ENCODE measurements around the gene NCR2. TPM values are rescaled to one million over a fixed set of nuclear protein-coding genes. Genes with fewer than 3 reads are reported as not detected.

The NCR2 gene
- total RNA-seq, 2 donors from 2014 or later = 1.0 TPM; not detected in 1

- Mint-ChIP-seq H3K4me1 (ENCODE audit: low read depth in 2 of 2) (peaks cover 46 to 48% of the 10 kb centered on the region in 2 donors), H3K9me3 (no peaks in the 10 kb centered on the region), H3K27me3 (no peaks in the 10 kb centered on the region), H3K27ac (peak overlapping the region in 1 of 2 donors; percentile 98), H3K36me3 (no peaks in the 10 kb centered on the region), H3K4me3 (no peak overlapping the region)
- ATAC-seq (no peak), DNase-seq (ENCODE audit: low spot score) (no peak)
Observed at GRCh38 chr6:41336824-41337223, 1.4 kb downstream of the NCR2 start.

DNA sequence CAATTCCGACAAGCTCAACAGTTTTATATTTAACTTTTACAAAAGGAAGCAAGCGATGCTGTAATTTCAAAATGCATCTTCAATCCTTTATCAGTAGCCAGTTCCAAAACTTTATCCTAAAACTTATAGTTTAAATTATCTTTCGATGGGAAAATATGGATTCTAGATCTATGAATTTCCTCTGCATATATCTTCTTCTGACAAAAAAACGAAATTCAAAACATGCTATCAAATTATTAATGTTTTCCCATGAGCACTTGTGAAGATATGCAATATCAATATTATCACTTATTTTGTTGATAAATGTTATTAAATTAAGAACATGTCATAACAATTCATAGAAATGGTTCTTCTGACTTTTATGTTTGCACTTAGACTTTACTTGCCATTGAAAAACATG lies 2.3 kb downstream of the NCR2 start:
- no peaks in the 10 kb centered on the region for H3K9me3 Mint-ChIP-seq
- no peaks in the 10 kb centered on the region for H3K36me3 Mint-ChIP-seq
- H3K27ac Mint-ChIP-seq = no peak overlapping the region
- H3K27me3 Mint-ChIP-seq = no peaks in the 10 kb centered on the region
- no peak overlapping the region for H3K4me3 Mint-ChIP-seq
- ATAC-seq (no peak), DNase-seq (ENCODE audit: low spot score) (no peak)
- H3K4me1 Mint-ChIP-seq (ENCODE audit: low read depth in 2 of 2) = peaks cover 37 to 44% of the 10 kb centered on the region in 2 donors

DNA sequence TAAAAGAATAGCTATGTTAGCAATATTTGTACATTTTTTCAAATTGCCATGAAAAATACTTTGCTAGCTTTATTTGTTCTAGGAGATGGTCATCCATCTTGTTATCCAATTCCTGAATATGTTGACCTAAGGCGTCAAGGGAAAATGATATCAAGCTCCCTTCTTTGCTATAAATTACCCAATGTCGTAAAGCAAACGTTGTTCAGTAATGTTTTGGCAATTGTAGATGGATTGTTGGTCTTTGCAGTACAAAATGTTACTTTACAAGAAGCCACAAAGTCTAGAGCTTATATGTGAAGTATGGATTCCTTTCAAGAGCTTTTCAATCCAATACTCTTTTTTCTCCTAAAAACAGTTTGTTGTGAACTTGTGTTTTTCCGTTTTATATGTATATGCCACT lies 3.3 kb downstream of the NCR2 start:
- Mint-ChIP-seq H3K4me1 (ENCODE audit: low read depth in 2 of 2) (peaks cover 28 to 40% of the 10 kb centered on the region in 2 donors), H3K27ac (no peak overlapping the region), H3K27me3 (no peaks in the 10 kb centered on the region), H3K36me3 (no peaks in the 10 kb centered on the region), H3K4me3 (no peak overlapping the region), H3K9me3 (no peaks in the 10 kb centered on the region)
- DNase-seq (ENCODE audit: low spot score) = no peak
- no peak for ATAC-seq

GRCh38 chr6:41341580-41341979 lies 6.2 kb downstream of the NCR2 start:
- H3K36me3 Mint-ChIP-seq = no peaks in the 10 kb centered on the region
- no peaks in the 10 kb centered on the region for H3K27me3 Mint-ChIP-seq
- peak overlapping the region in 1 of 2 donors; percentile 87 for H3K27ac Mint-ChIP-seq
- peaks cover 29 to 45% of the 10 kb centered on the region in 2 donors for H3K4me1 Mint-ChIP-seq (ENCODE audit: low read depth in 2 of 2)
- H3K4me3 Mint-ChIP-seq = no peak overlapping the region
- ATAC-seq (no peak), DNase-seq (ENCODE audit: low spot score) (no peak)
- peaks cover 3% of the 10 kb centered on the region for H3K9me3 Mint-ChIP-seq

DNA sequence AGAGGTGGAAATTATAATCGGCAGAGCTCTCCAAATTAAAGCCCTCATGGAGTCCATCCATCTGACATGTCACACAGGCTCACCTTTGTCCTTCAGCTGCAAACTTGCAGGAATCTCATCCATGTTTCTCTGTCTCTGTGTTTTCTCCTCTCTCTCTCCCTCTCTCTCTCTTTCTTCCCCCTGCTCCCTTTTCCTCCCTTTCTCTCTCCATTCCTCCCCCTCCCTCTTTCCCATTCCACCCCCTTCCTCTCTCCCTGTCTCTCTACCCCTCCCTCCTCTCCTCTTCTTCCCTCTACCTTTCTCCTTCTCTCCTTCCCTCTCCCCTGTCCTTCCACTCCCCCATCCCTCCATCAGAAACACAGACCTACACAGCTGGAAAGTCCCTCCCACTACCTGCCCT lies 6.8 kb downstream of the NCR2 start:
- ATAC-seq (no peak), DNase-seq (ENCODE audit: low spot score) (no peak)
- no peak overlapping the region for H3K4me3 Mint-ChIP-seq
- H3K27me3 Mint-ChIP-seq = no peaks in the 10 kb centered on the region
- H3K36me3 Mint-ChIP-seq = no peaks in the 10 kb centered on the region
- H3K9me3 Mint-ChIP-seq = peaks cover 3% of the 10 kb centered on the region
- peak overlapping the region; percentile 87 to 96 for H3K27ac Mint-ChIP-seq
- H3K4me1 Mint-ChIP-seq (ENCODE audit: low read depth in 2 of 2) = peaks cover 32 to 47% of the 10 kb centered on the region in 2 donors

DNA sequence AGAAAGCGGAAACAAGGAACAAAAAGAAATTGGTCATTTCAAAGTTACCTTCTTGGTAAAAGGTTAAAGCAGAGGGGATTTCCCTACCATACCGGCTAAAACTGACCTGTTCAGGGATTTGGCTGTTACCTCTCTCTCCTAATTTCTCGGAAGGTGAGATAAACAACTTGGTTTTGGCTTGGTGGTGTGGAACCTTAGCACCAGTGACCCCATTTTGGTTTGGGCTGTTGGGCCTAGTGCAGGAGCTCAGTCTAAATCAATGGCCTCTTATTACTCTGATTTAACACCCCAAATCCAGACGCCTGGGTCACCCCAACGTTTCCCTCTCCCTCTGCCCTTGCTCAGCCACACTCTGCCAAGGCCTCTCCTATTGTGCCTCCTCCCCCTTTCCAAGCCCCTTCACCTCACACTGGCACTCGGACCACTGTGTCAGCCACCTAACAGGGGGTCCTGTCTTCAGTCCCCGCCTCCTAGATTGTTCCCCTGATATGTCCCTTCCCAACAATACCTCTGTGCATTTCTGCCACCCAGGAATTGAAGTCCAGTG lies 8.3 kb downstream of the NCR2 start:
- Mint-ChIP-seq H3K4me1 (ENCODE audit: low read depth in 2 of 2) (peaks cover 36 to 57% of the 10 kb centered on the region in 2 donors), H3K36me3 (peaks cover 4% of the 10 kb centered on the region), H3K9me3 (peaks cover 5% of the 10 kb centered on the region), H3K4me3 (no peak overlapping the region), H3K27me3 (no peaks in the 10 kb centered on the region), H3K27ac (peak overlapping the region; percentile 96)
- ATAC-seq = no peak
- no peak for DNase-seq (ENCODE audit: low spot score)

GRCh38 chr6:41344876-41345275 lies 9.5 kb downstream of the NCR2 start:
- Mint-ChIP-seq H3K4me1 (ENCODE audit: low read depth in 2 of 2) (peaks cover 39 to 67% of the 10 kb centered on the region in 2 donors), H3K27ac (peak overlapping the region; percentile 96), H3K27me3 (no peaks in the 10 kb centered on the region), H3K9me3 (peaks cover 6% of the 10 kb centered on the region), H3K4me3 (peak overlapping the region; percentile 85), H3K36me3 (peaks cover 5% of the 10 kb centered on the region)
- DNase-seq (ENCODE audit: low spot score) = no peak
- ATAC-seq = peak; percentile 83 to 97

DNA sequence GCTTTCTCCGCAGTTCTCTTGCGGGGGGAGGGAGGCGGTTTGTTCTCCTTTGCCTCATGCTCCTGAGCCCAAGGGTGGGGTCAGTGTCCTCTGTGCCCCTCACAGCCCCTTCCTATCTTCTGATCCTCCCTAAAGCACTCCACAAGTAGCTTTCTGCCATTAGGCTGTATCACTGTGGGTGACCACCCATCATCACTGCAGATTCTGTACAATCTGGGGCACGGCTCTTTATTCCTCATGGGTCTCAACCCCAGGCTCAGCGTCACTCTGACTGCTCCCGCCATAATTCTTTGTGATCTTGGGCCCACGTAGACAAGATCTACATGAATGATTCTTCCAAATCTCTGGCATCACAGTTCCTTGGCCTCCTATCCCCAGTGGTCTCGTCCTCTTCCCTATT lies 10.5 kb downstream of the NCR2 start:
- H3K4me1 Mint-ChIP-seq (ENCODE audit: low read depth in 2 of 2) = peaks cover 43 to 73% of the 10 kb centered on the region in 2 donors
- peaks cover 6% of the 10 kb centered on the region for H3K9me3 Mint-ChIP-seq
- ATAC-seq (no peak), DNase-seq (ENCODE audit: low spot score) (no peak)
- peak overlapping the region; percentile 96 for H3K27ac Mint-ChIP-seq
- H3K27me3 Mint-ChIP-seq = no peaks in the 10 kb centered on the region
- H3K4me3 Mint-ChIP-seq = peak overlapping the region; percentile 85
- peaks cover 5% of the 10 kb centered on the region for H3K36me3 Mint-ChIP-seq

GRCh38 chr6:41346441-41346840 lies 11.0 kb downstream of the NCR2 start:
- H3K27ac Mint-ChIP-seq = peak overlapping the region; percentile 96

DNA sequence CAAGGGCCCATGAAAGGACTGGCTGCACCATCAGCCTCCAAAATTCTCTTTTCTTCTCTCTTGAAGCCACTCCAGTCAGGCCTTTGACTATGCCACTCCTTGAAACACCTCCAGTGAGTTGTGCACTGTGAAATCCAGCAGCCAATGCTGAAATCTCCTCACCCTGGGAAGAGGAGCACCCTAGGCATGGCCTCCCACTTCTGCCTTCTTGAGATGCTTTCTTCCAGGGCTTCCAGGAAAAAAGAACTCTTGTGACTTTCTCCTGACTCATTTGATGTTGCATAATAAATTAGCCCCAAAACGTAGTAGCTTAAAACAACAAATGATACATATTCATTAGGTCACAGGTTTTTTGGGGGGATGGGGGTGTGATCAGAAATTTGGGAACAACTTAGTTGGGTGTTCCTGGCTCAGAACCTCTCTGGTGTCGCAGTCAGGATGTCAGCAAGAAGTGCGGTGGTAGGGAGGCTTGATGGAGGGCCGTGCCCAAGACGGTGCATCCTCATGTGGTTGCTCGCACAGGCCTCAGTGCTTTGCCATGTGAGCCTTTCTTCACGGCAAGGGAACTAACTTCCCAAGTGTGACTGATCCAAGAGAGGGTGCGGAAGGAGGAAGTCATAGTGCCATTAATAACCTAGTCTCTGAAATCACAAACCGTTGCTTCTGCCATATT lies 12.1 kb downstream of the NCR2 start:
- Mint-ChIP-seq H3K4me1 (ENCODE audit: low read depth in 2 of 2) (peaks cover 43 to 65% of the 10 kb centered on the region in 2 donors), H3K27me3 (no peaks in the 10 kb centered on the region), H3K4me3 (no peak overlapping the region), H3K27ac (peak overlapping the region; percentile 96), H3K9me3 (peaks cover 6% of the 10 kb centered on the region), H3K36me3 (peaks cover 5% of the 10 kb centered on the region)
- ATAC-seq (no peak), DNase-seq (ENCODE audit: low spot score) (no peak)

More at GRCh38 chr6:41346441-41346840, 11.0 kb downstream of the NCR2 start:
- H3K4me1 Mint-ChIP-seq (ENCODE audit: low read depth in 2 of 2) = peaks cover 43 to 73% of the 10 kb centered on the region in 2 donors
- H3K9me3 Mint-ChIP-seq = peaks cover 6% of the 10 kb centered on the region
- H3K36me3 Mint-ChIP-seq = peaks cover 5% of the 10 kb centered on the region
- ATAC-seq (no peak), DNase-seq (ENCODE audit: low spot score) (no peak)
- H3K4me3 Mint-ChIP-seq = no peak overlapping the region
- H3K27me3 Mint-ChIP-seq = no peaks in the 10 kb centered on the region

DNA sequence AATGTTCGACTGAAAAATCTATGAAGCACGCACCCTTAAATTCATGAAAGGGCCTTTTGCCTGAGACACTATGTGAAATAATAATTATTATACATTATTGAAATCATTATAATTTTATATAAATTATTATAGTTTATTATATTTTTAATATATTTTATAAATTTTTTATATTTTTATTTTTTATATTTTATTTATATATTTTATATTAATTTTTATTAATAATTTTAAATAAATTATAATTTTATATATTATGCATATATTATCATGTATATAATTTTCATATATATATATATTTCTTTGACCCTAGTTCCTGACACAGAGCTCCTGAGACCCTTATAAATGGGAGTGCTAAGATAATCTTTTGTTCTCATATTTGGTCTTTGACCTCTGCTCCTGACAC lies 13.5 kb downstream of the NCR2 start:
- no peaks in the 10 kb centered on the region for H3K27me3 Mint-ChIP-seq

GRCh38 chr6:41352396-41352795 lies 17.0 kb downstream of the NCR2 start:
- ATAC-seq (no peak), DNase-seq (ENCODE audit: low spot score) (no peak)
- H3K36me3 Mint-ChIP-seq = peaks cover 5% of the 10 kb centered on the region
- peaks cover 10 to 31% of the 10 kb centered on the region in 2 donors for H3K4me1 Mint-ChIP-seq (ENCODE audit: low read depth in 2 of 2)
- no peaks in the 10 kb centered on the region for H3K27me3 Mint-ChIP-seq
- H3K4me3 Mint-ChIP-seq = no peak overlapping the region
- H3K27ac Mint-ChIP-seq = peak overlapping the region in 1 of 2 donors; percentile 49
- H3K9me3 Mint-ChIP-seq = peaks cover 3% of the 10 kb centered on the region

More for the DNA sequence above, 13.5 kb downstream of the NCR2 start:
- ATAC-seq (no peak), DNase-seq (ENCODE audit: low spot score) (no peak)
- Mint-ChIP-seq H3K36me3 (peaks cover 5% of the 10 kb centered on the region), H3K27ac (peak overlapping the region in 1 of 2 donors; percentile 96), H3K4me3 (no peak overlapping the region), H3K9me3 (peaks cover 6% of the 10 kb centered on the region), H3K4me1 (ENCODE audit: low read depth in 2 of 2) (peaks cover 41 to 58% of the 10 kb centered on the region in 2 donors)

- DNase-seq (ENCODE audit: low spot score) (no peak), ATAC-seq (no peak)
- H3K4me1 Mint-ChIP-seq (ENCODE audit: low read depth in 2 of 2) = peaks cover 8 to 26% of the 10 kb centered on the region in 2 donors
- peaks cover 5% of the 10 kb centered on the region for H3K36me3 Mint-ChIP-seq
- H3K9me3 Mint-ChIP-seq = peaks cover 3% of the 10 kb centered on the region
- no peak overlapping the region for H3K4me3 Mint-ChIP-seq
- H3K27me3 Mint-ChIP-seq = no peaks in the 10 kb centered on the region
- H3K27ac Mint-ChIP-seq = no peak overlapping the region
Observed at GRCh38 chr6:41352907-41353306, 17.5 kb downstream of the NCR2 start.

- peaks cover 5% of the 10 kb centered on the region for H3K36me3 Mint-ChIP-seq
- peaks cover 3% of the 10 kb centered on the region for H3K9me3 Mint-ChIP-seq
- no peak overlapping the region for H3K27ac Mint-ChIP-seq
- DNase-seq (ENCODE audit: low spot score) = no peak
- H3K4me3 Mint-ChIP-seq = no peak overlapping the region
- H3K27me3 Mint-ChIP-seq = no peaks in the 10 kb centered on the region
- peaks cover 8 to 22% of the 10 kb centered on the region in 2 donors for H3K4me1 Mint-ChIP-seq (ENCODE audit: low read depth in 2 of 2)
- ATAC-seq = no peak
Observed at GRCh38 chr6:41353333-41353732, 17.9 kb downstream of the NCR2 start.

Measured in natural killer cell treated with Interleukin-12 subunit alpha and Interleukin-12 subunit beta and Interleukin-15 and Interleukin-18, amount 100 ng/mL, for 72 hours (primary cell).